A549 (cell line): ENCODE data around the gene NAA25.

Experiments
- CEBPB ChIP-seq, 2 experiments: fragments of >200 bp in 1 of 2; sonication (Bioruptor Twin) in 1 of 2; formaldehyde crosslinking in 1 of 2; IDR thresholded peaks; 2 replicates each; pipeline ENCODE4 v1.6.1; 2012 to 2016
- CTCF ChIP-seq: fragments of >200 bp; sonication (Bioruptor Twin); formaldehyde crosslinking; IDR thresholded peaks from 3 replicates; pipeline ENCODE4 v1.5.1; 2016
- E2F6 ChIP-seq: IDR thresholded peaks from 2 replicates; pipeline ENCODE4 v1.6.1; 2012; ENCODE audit warnings: low read depth, borderline replicate concordance
- EP300 ChIP-seq, 2 experiments: fragments of >200 bp; sonication (Bioruptor Twin); formaldehyde crosslinking; IDR thresholded peaks; 2 replicates in 1 of 2; 3 replicates in 1 of 2; pipeline ENCODE4 v1.6.1; 2016 to 2017
- FOXS1 ChIP-seq: fragments of 250-450 bp; sonication (Bioruptor Pico); IDR thresholded peaks from 2 replicates; pipeline ENCODE4 v1.5.0; 2020; ENCODE audit warnings: mild to moderate bottlenecking, moderate library complexity
- HMGXB4 ChIP-seq: fragments of 250-450 bp; sonication (Bioruptor Pico); IDR thresholded peaks from 2 replicates; pipeline ENCODE4 v1.5.0; 2021; ENCODE audit warnings: mild to moderate bottlenecking, moderate library complexity, borderline replicate concordance
- JUN ChIP-seq, 2 experiments: fragments of >200 bp; sonication (Bioruptor Twin); formaldehyde crosslinking; IDR thresholded peaks; 2 replicates in 1 of 2; 3 replicates in 1 of 2; pipeline ENCODE4 v1.6.1; 2016 to 2017
- JUNB ChIP-seq: fragments of >200 bp; sonication (Bioruptor Twin); formaldehyde crosslinking; IDR thresholded peaks from 2 replicates; pipeline ENCODE4 v1.6.1; 2016
- KDM5A ChIP-seq: fragments of 200-600 bp; sonication (generic); IDR thresholded peaks from 2 replicates; pipeline ENCODE4 v1.6.1; 2016; ENCODE audit warnings: antibody characterized with exemption, mild to moderate bottlenecking
- PHF8 ChIP-seq: fragments of 200-600 bp; sonication (generic); IDR thresholded peaks from 2 replicates; pipeline ENCODE4 v1.6.1; 2016; ENCODE audit warnings: low read depth, mild to moderate bottlenecking, antibody characterized with exemption, moderate library complexity, borderline replicate concordance
- POLR2A ChIP-seq: IDR thresholded peaks from 2 replicates; pipeline ENCODE4 v1.6.1; 2012; ENCODE audit warnings: mild to moderate bottlenecking, low read length
- SMC3 ChIP-seq: fragments of >200 bp; sonication (Bioruptor Twin); formaldehyde crosslinking; IDR thresholded peaks from 3 replicates; pipeline ENCODE4 v1.6.1; 2018; ENCODE audit warnings: inconsistent platforms
- USF2 ChIP-seq: fragments of 450-650 bp; IDR thresholded peaks from 2 replicates; pipeline ENCODE4 v1.6.1; 2014; ENCODE audit warnings: antibody characterized with exemption

DNA sequence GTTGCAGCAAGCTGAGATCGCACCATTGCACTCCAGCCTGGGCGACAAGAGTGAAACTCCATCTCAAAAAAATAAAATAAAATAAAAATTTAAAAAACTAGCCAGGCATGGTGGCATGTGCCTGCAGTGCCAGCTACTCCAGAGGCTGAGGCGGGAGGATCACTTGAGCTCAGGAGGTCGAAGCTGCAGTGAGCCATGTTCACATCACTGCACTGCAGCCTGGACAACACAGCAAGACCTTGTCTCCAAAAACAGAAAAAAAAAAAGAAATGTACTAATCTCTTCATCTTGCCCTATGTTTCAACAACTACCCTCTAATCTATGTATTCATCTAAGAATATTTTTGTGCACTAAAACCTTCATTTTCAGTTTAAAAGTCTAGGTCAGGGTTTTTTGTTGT, 6.5 kb downstream of the NAA25 start:
- TF ChIP-seq CTCF, result no peak
- TF ChIP-seq POLR2A, result no peak
- no peak for TF ChIP-seq CEBPB (IDR thresholded peaks at IDR 0.05)
- TF ChIP-seq EP300 (IDR thresholded peaks at IDR 0.05), result no peak
- no peak for TF ChIP-seq JUNB
- no peak for TF ChIP-seq E2F6
- no peak for TF ChIP-seq PHF8
- TF ChIP-seq FOXS1 (CRISPR knock-in tag), result no peak
- no peak for TF ChIP-seq SMC3
- TF ChIP-seq USF2, result no peak
- no peak for TF ChIP-seq JUN (IDR thresholded peaks at IDR 0.05)
- TF ChIP-seq KDM5A, result no peak
- no peak for TF ChIP-seq HMGXB4 (CRISPR knock-in tag)
